Prostate gland (tissue), 2 donors: ENCODE results near the gene NEIL3.

Experiments
- POLR2A ChIP-seq: fragments of 450-650 bp; IDR thresholded peaks from one replicate; pipeline ENCODE4 v1.6.1; 2016; ENCODE audit warnings: antibody characterized with exemption, mild to moderate bottlenecking
- POLR2AphosphoS5 ChIP-seq: sonication (generic); formaldehyde crosslinking; IDR thresholded peaks from one replicate; pipeline ENCODE4 v1.6.1; 2017; ENCODE audit warnings: antibody characterized with exemption
- TF ChIP-seq, protein P1 (sequence below), 4 experiments: fragments of 200-600 bp in 2 of 4; fragments of 450-650 bp in 2 of 4; sonication (generic) in 2 of 4; IDR thresholded peaks; 1 replicate in 3 of 4; 2 replicates in 1 of 4; pipeline ENCODE4 v1.5.1; 2016 to 2019; ENCODE audit warnings: antibody characterized with exemption in 4 of 4, mild to moderate bottlenecking in 2 of 4, moderate library complexity in 2 of 4

DNA sequence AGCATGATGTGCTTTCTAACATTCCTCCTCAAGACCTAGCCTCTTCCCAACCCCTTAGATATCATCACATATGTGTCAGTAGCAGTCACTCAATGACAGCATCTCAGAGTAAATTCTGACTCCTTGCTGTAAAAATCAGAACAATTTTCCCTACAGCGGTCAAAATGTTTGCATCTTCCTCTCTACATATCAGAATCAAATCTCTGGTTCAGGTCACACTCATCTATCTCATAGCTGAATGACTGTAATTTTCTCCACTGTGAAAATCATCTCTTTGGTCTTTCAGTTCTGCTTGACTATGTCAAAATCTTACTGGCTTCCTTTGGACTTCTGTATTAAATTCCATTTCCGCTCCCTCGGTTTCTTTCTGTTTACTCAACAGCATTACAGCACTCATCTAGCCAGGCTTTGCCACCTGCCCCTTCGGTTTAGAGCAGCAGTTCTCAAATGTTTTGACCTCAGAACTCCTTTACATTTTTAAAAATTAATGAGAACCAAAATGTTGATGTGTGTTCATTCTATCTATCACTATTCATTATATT is 75.3 kb downstream of the NEIL3 start:
- TF ChIP-seq, protein P1, sequence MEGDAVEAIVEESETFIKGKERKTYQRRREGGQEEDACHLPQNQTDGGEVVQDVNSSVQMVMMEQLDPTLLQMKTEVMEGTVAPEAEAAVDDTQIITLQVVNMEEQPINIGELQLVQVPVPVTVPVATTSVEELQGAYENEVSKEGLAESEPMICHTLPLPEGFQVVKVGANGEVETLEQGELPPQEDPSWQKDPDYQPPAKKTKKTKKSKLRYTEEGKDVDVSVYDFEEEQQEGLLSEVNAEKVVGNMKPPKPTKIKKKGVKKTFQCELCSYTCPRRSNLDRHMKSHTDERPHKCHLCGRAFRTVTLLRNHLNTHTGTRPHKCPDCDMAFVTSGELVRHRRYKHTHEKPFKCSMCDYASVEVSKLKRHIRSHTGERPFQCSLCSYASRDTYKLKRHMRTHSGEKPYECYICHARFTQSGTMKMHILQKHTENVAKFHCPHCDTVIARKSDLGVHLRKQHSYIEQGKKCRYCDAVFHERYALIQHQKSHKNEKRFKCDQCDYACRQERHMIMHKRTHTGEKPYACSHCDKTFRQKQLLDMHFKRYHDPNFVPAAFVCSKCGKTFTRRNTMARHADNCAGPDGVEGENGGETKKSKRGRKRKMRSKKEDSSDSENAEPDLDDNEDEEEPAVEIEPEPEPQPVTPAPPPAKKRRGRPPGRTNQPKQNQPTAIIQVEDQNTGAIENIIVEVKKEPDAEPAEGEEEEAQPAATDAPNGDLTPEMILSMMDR (IDR thresholded peaks at IDR 0.05) = no peak
- TF ChIP-seq POLR2A (no peak), POLR2AphosphoS5 (no peak)
